ENCODE measurements around the gene SLC22A25.
"Not testable (repeated sequence)": the region's sequence is repeated elsewhere in the genome, so short reads cannot be mapped to it uniquely, and the experiment has no call there.

The SLC22A25 gene

GRCh38 chr11:63273685-63274084 lies 30.3 kb upstream of the SLC22A25 start:
- no peak for TF ChIP-seq CTCF (IDR thresholded peaks at IDR 0.05; ENCODE audit: insufficient read depth, low read depth, low read length, missing control alignments)
- DNase-seq (ENCODE audit: low read depth): no peak
- no peak overlapping the region for H3K4me3 ChIP-seq (ENCODE audit: low read length)

GRCh38 chr11:63262547-63262946 lies 19.1 kb upstream of the SLC22A25 start:
- no peak for TF ChIP-seq CTCF (IDR thresholded peaks at IDR 0.05; ENCODE audit: insufficient read depth, low read depth, low read length, missing control alignments)
- no peak overlapping the region for H3K4me3 ChIP-seq (ENCODE audit: low read length)
- no peak for DNase-seq (ENCODE audit: low read depth)

- DNase-seq (ENCODE audit: low read depth): no peak
- no peak overlapping the region for H3K4me3 ChIP-seq (ENCODE audit: low read length)
- no peak for TF ChIP-seq CTCF (IDR thresholded peaks at IDR 0.05; ENCODE audit: insufficient read depth, low read depth, low read length, missing control alignments)
Measured at GRCh38 chr11:63251312-63251711, 7.9 kb upstream of the SLC22A25 start.

- no peak for DNase-seq (ENCODE audit: low read depth)
- H3K4me3 ChIP-seq (ENCODE audit: low read length): no peak overlapping the region
- TF ChIP-seq CTCF (IDR thresholded peaks at IDR 0.05; ENCODE audit: insufficient read depth, low read depth, low read length, missing control alignments): no peak
Measured at GRCh38 chr11:63250162-63251050, 7.0 kb upstream of the SLC22A25 start.

GRCh38 chr11:63248966-63249365 lies 5.6 kb upstream of the SLC22A25 start:
- no peak for DNase-seq (ENCODE audit: low read depth)
- no peak overlapping the region for H3K4me3 ChIP-seq (ENCODE audit: low read length)
- TF ChIP-seq CTCF (IDR thresholded peaks at IDR 0.05; ENCODE audit: insufficient read depth, low read depth, low read length, missing control alignments): no peak

- DNase-seq (ENCODE audit: low read depth); H3K4me3 ChIP-seq (ENCODE audit: low read length): not testable (repeated sequence)
Measured at GRCh38 chr11:63247237-63248002, 4.0 kb upstream of the SLC22A25 start.

GRCh38 chr11:63246045-63246444 lies 2.6 kb upstream of the SLC22A25 start:
- no peak for TF ChIP-seq CTCF (IDR thresholded peaks at IDR 0.05; ENCODE audit: insufficient read depth, low read depth, low read length, missing control alignments)

More at GRCh38 chr11:63246045-63246444, 2.6 kb upstream of the SLC22A25 start:
- DNase-seq (ENCODE audit: low read depth): no peak
- no peak overlapping the region for H3K4me3 ChIP-seq (ENCODE audit: low read length)
